Neural cell (in vitro differentiated cells): ENCODE results near the gene TAF1L. TPM values are rescaled to one million over a fixed set of nuclear protein-coding genes. Genes with fewer than 3 reads are reported as not detected.

Experiments
- H2AFZ ChIP-seq: fragments of 200-600, 300-800 bp; sonication (generic), shearing (Covaris generic); 2 replicates; pipeline ENCODE4 v1.6.0; 2014; ENCODE audit warnings: low read depth, mild to moderate bottlenecking, antibody characterized with exemption, low read length, moderate library complexity
- H3F3A ChIP-seq: fragments of 200-600 bp; shearing (Covaris generic); 2 replicates; pipeline ENCODE4 v1.6.1; 2016; ENCODE audit warnings: mild to moderate bottlenecking, moderate library complexity, mixed read lengths, antibody characterized with exemption, low read length; ENCODE audit not compliant: insufficient read depth, poor library complexity, severe bottlenecking
- H3K27ac ChIP-seq: fragments of 200-600, 300-800 bp; sonication (generic), shearing (Covaris generic); 2 replicates; pipeline ENCODE4 v1.5.1; 2014; ENCODE audit warnings: mild to moderate bottlenecking, low read length, moderate library complexity
- H3K27me3 ChIP-seq: fragments of 300-800, 200-600 bp; sonication (generic), shearing (Covaris generic); 2 replicates; pipeline ENCODE4 v1.6.0; 2014; ENCODE audit warnings: mild to moderate bottlenecking, low read depth, low read length, moderate library complexity; ENCODE audit not compliant: insufficient read depth
- H3K36me3 ChIP-seq: fragments of 300-800, 200-600 bp; sonication (generic), shearing (Covaris generic); 2 replicates; pipeline ENCODE4 v1.5.1; 2014; ENCODE audit warnings: mild to moderate bottlenecking, antibody characterized with exemption, low read length, moderate library complexity; ENCODE audit not compliant: insufficient read depth
- H3K4me2 ChIP-seq: fragments of 300-800, 200-600 bp; sonication (generic), shearing (Covaris generic); 2 replicates; pipeline ENCODE4 v1.6.0; 2014; ENCODE audit warnings: mild to moderate bottlenecking, low read length
- H3K4me3 ChIP-seq: fragments of 300-800, 200-600 bp; sonication (generic), shearing (Covaris generic); 2 replicates; pipeline ENCODE4 v1.5.1; 2014; ENCODE audit warnings: mild to moderate bottlenecking, low read length, moderate library complexity
- H3K79me2 ChIP-seq: fragments of 200-600 bp; shearing (Covaris generic); replicated peaks from 2 replicates; pipeline ENCODE4 v1.6.0; 2014; ENCODE audit warnings: mild to moderate bottlenecking, low read length, moderate library complexity; ENCODE audit not compliant: insufficient read depth
- H3K9ac ChIP-seq: fragments of 300-800, 200-600 bp; sonication (generic), shearing (Covaris generic); 2 replicates; pipeline ENCODE4 v1.6.1; 2016; ENCODE audit warnings: mild to moderate bottlenecking, low read length, mixed read lengths
- H3K9me2 ChIP-seq: fragments of 200-600 bp; shearing (Covaris generic); 2 replicates; pipeline ENCODE4 v1.6.1; 2016; ENCODE audit warnings: mild to moderate bottlenecking, low read length, mixed read lengths; ENCODE audit not compliant: insufficient read depth
- H3K9me3 ChIP-seq: fragments of 200-600, 300-800 bp; sonication (generic), shearing (Covaris generic); 2 replicates; pipeline ENCODE4 v1.6.1; 2016; ENCODE audit warnings: mild to moderate bottlenecking, mixed run types, low read length, moderate library complexity, mixed read lengths
- H4K20me1 ChIP-seq: fragments of 200-600 bp; shearing (Covaris generic); 2 replicates; pipeline ENCODE4 v1.6.1; 2016; ENCODE audit warnings: mild to moderate bottlenecking, mixed run types; ENCODE audit not compliant: insufficient read depth
- EP300 ChIP-seq: fragments of 450-650 bp; conservative IDR thresholded peaks from 2 replicates; pipeline ENCODE4 v1.6.1; 2014; ENCODE audit warnings: antibody characterized with exemption, mild to moderate bottlenecking, moderate library complexity; ENCODE audit not compliant: poor library complexity, severe bottlenecking
- EZH2 ChIP-seq: fragments of 200-600, 300-800 bp; shearing (Covaris generic), sonication (generic); IDR thresholded peaks from 2 replicates; pipeline ENCODE4 v1.6.1; 2014; ENCODE audit warnings: antibody characterized with exemption, low read length, borderline replicate concordance, mild to moderate bottlenecking; ENCODE audit not compliant: insufficient read depth, poor library complexity, severe bottlenecking
- POLR2AphosphoS5 ChIP-seq: IDR thresholded peaks from 2 replicates; pipeline ENCODE4 v1.6.1; 2012
- RAD21 ChIP-seq: fragments of 450-650 bp; conservative IDR thresholded peaks from 2 replicates; pipeline ENCODE4 v1.6.1; 2014; ENCODE audit warnings: antibody characterized with exemption, mild to moderate bottlenecking, moderate library complexity
- REST ChIP-seq: IDR thresholded peaks from 2 replicates; pipeline ENCODE4 v1.6.1; 2012; ENCODE audit warnings: borderline replicate concordance
- SMC3 ChIP-seq: fragments of 450-650 bp; conservative IDR thresholded peaks from 2 replicates; pipeline ENCODE4 v1.6.1; 2014; ENCODE audit warnings: antibody characterized with exemption, mild to moderate bottlenecking, moderate library complexity; ENCODE audit not compliant: poor library complexity
- TAF1 ChIP-seq: IDR thresholded peaks from 2 replicates; pipeline ENCODE4 v1.6.1; 2012; ENCODE audit warnings: low read depth
- polyA plus RNA-seq: library from polyadenylated mRNA; depleted of rRNA; stranded (reverse); fragments of >200 nt; gene quantifications from 2 replicates; pipeline ENCODE4 v1.2.3, GENCODE V29; 2014

The TAF1L gene
- polyA plus RNA-seq, 1 donor from 2014 or later = not detected

GRCh38 chr9:32596936-32597335 lies 38.5 kb downstream of the TAF1L start:
- Histone ChIP-seq H4K20me1 (no peaks in the 10 kb centered on the region), H3K27me3 (no peaks in the 10 kb centered on the region), H3K27ac (no peak overlapping the region), H3K36me3 (no peaks in the 10 kb centered on the region), H3K4me3 (no peak overlapping the region), H3F3A (no peaks in the 10 kb centered on the region), H3K9me3 (no peaks in the 10 kb centered on the region), H2AFZ (no peak overlapping the region), H3K4me2 (no peak overlapping the region), H3K9me2 (no peaks in the 10 kb centered on the region), H3K9ac (no peak overlapping the region), H3K79me2 (no peaks in the 10 kb centered on the region)
- no peak for TF ChIP-seq RAD21

GRCh38 chr9:32596096-32596865 lies 39.2 kb downstream of the TAF1L start:
- Histone ChIP-seq H4K20me1 (no peaks in the 10 kb centered on the region), H3K36me3 (no peaks in the 10 kb centered on the region), H3K9ac (no peak overlapping the region), H3K27ac (no peak overlapping the region), H3F3A (no peaks in the 10 kb centered on the region), H3K4me2 (no peak overlapping the region), H3K27me3 (no peaks in the 10 kb centered on the region), H2AFZ (no peak overlapping the region), H3K4me3 (no peak overlapping the region), H3K79me2 (no peaks in the 10 kb centered on the region), H3K9me3 (no peaks in the 10 kb centered on the region), H3K9me2 (no peaks in the 10 kb centered on the region)
- TF ChIP-seq POLR2AphosphoS5 (no peak), SMC3 (no peak), EP300 (no peak)

GRCh38 chr9:32590898-32591297 lies 44.6 kb downstream of the TAF1L start:
- Histone ChIP-seq H3K4me2 (no peak overlapping the region), H3K27ac (no peak overlapping the region), H3K27me3 (peaks cover 3% of the 10 kb centered on the region), H3K79me2 (no peaks in the 10 kb centered on the region), H3K36me3 (no peaks in the 10 kb centered on the region), H3K4me3 (no peak overlapping the region), H2AFZ (no peak overlapping the region), H3K9me3 (no peaks in the 10 kb centered on the region), H4K20me1 (no peaks in the 10 kb centered on the region), H3F3A (no peaks in the 10 kb centered on the region), H3K9me2 (no peaks in the 10 kb centered on the region), H3K9ac (no peak overlapping the region)
- no peak for TF ChIP-seq EZH2
- no peak for TF ChIP-seq REST
- no peak for TF ChIP-seq RAD21
- no peak for TF ChIP-seq POLR2AphosphoS5
- TF ChIP-seq TAF1 = no peak
- no peak for TF ChIP-seq EP300
